HEK293 (cell line): ENCODE results near the gene PPID.
A peak's percentile ranks its signal among the peaks of the same experiment; 100 is the strongest.

Experiments
- CTCF ChIA-PET: fragments of 350-600 bp; formaldehyde crosslinking; extraction: SDS; loops from one replicate; lab custom pipeline; 2021; ENCODE audit warnings: antibody characterized with exemption; lab: Yijun Ruan, JAX
- POLR2A ChIA-PET: fragments of 300-600 bp; formaldehyde crosslinking; extraction: SDS; loops from one replicate; lab custom pipeline; 2020; ENCODE audit warnings: antibody characterized with exemption, inconsistent platforms; lab: Yijun Ruan, JAX
- H3K27ac ChIP-seq: fragments of 200-500 bp; sonication (Bioruptor generic); 2 replicates; pipeline ENCODE4 v1.5.1; 2014; ENCODE audit warnings: low read depth, low read length, control low read depth, inconsistent platforms; ENCODE audit errors: extremely low read depth
- H3K36me3 ChIP-seq, 2 experiments: fragments of 200-500 bp in 1 of 2; sonication (Bioruptor generic) in 1 of 2; 1 replicate in 1 of 2; 2 replicates in 1 of 2; pipeline ENCODE4 v1.5.1; 2014 to 2017; ENCODE audit warnings: inconsistent platforms in 2 of 2, low read length in 2 of 2; ENCODE audit not compliant: control insufficient read depth in 2 of 2, insufficient read depth in 1 of 2
- H3K4me1 ChIP-seq: fragments of 200-500 bp; sonication (Bioruptor generic); 2 replicates; pipeline ENCODE4 v1.5.1; 2014; ENCODE audit warnings: mild to moderate bottlenecking, low read length, inconsistent platforms; ENCODE audit not compliant: control insufficient read depth, insufficient read depth
- H3K4me3 ChIP-seq: 2 replicates; pipeline ENCODE4 v1.5.1; 2011; ENCODE audit warnings: low read depth, mild to moderate bottlenecking, control low read depth, low read length, moderate library complexity
- H3K9me3 ChIP-seq: fragments of 200-500 bp; sonication (Bioruptor generic); 2 replicates; pipeline ENCODE4 v1.5.1; 2014; ENCODE audit warnings: low read depth, low read length, inconsistent platforms; ENCODE audit not compliant: control insufficient read depth, insufficient read depth
- GLI4 ChIP-seq: fragments of 450-650 bp; formaldehyde crosslinking; IDR thresholded peaks from 2 replicates; pipeline ENCODE4 v1.5.1; 2016; ENCODE audit warnings: missing biosample characterization, missing genetic modification characterization
- IKZF3 ChIP-seq: fragments of 450-650 bp; IDR thresholded peaks from 2 replicates; pipeline ENCODE4 v1.5.0; 2018; ENCODE audit warnings: missing biosample characterization, mild to moderate bottlenecking, missing genetic modification characterization, moderate library complexity
- KLF16 ChIP-seq: fragments of 450-650 bp; formaldehyde crosslinking; IDR thresholded peaks from 2 replicates; pipeline ENCODE4 v1.5.1; 2017; ENCODE audit warnings: missing biosample characterization, missing genetic modification characterization
- PBX3 ChIP-seq: sonication (generic); formaldehyde crosslinking; IDR thresholded peaks from 2 replicates; pipeline ENCODE4 v1.8.1; 2022; ENCODE audit warnings: mild to moderate bottlenecking, moderate library complexity, missing genetic modification reagents
- SALL2 ChIP-seq: fragments of 450-650 bp; formaldehyde crosslinking; IDR thresholded peaks from 2 replicates; pipeline ENCODE4 v1.5.0; 2017; ENCODE audit warnings: missing biosample characterization, mild to moderate bottlenecking, missing genetic modification characterization, borderline replicate concordance
- ZBTB20 ChIP-seq: fragments of 450-650 bp; formaldehyde crosslinking; IDR thresholded peaks from 2 replicates; pipeline ENCODE4 v1.5.1; 2016; ENCODE audit warnings: missing biosample characterization, missing genetic modification characterization
- ZBTB48 ChIP-seq: fragments of 450-650 bp; formaldehyde crosslinking; IDR thresholded peaks from 2 replicates; pipeline ENCODE4 v1.5.1; 2016; ENCODE audit warnings: missing biosample characterization, missing genetic modification characterization
- ZFP3 ChIP-seq: fragments of 450-650 bp; formaldehyde crosslinking; IDR thresholded peaks from 2 replicates; pipeline ENCODE4 v1.5.1; 2016; ENCODE audit warnings: low read depth, missing biosample characterization, missing genetic modification characterization
- ZNF10 ChIP-seq: fragments of 450-650 bp; formaldehyde crosslinking; IDR thresholded peaks from 2 replicates; pipeline ENCODE4 v1.5.1; 2017; ENCODE audit warnings: missing biosample characterization, missing genetic modification characterization
- ZNF274 ChIP-seq, 2 experiments: fragments of 200-500 bp in 1 of 2; fragments of 450-650 bp in 1 of 2; sonication (Bioruptor generic) in 1 of 2; formaldehyde crosslinking in 1 of 2; IDR thresholded peaks; 2 replicates each; pipeline versions ENCODE4 v1.5.1 to v1.6.1; 2014 to 2016; ENCODE audit warnings: borderline replicate concordance in 1 of 2, inconsistent platforms in 1 of 2, low read length in 1 of 2, missing biosample characterization in 1 of 2, missing genetic modification characterization in 1 of 2
- ZNF341 ChIP-seq: fragments of 450-650 bp; formaldehyde crosslinking; IDR thresholded peaks from 2 replicates; pipeline ENCODE4; 2016; ENCODE audit warnings: low read depth, missing biosample characterization, missing genetic modification characterization
- ZNF354C ChIP-seq: fragments of 450-650 bp; formaldehyde crosslinking; IDR thresholded peaks from 2 replicates; pipeline ENCODE4 v1.5.1; 2016; ENCODE audit warnings: missing biosample characterization, missing genetic modification characterization, low read depth, borderline replicate concordance
- ZNF521 ChIP-seq: fragments of 450-650 bp; formaldehyde crosslinking; IDR thresholded peaks from 2 replicates; pipeline ENCODE4 v1.5.1; 2017; ENCODE audit warnings: missing biosample characterization, mild to moderate bottlenecking, missing genetic modification characterization
- ZNF654 ChIP-seq: fragments of 450-650 bp; formaldehyde crosslinking; IDR thresholded peaks from 2 replicates; pipeline ENCODE4 v1.5.1; 2016; ENCODE audit warnings: low read depth, missing biosample characterization, missing genetic modification characterization
- ZNF707 ChIP-seq: fragments of 450-650 bp; formaldehyde crosslinking; IDR thresholded peaks from 2 replicates; pipeline ENCODE4 v1.5.1; 2016; ENCODE audit warnings: missing biosample characterization, missing genetic modification characterization
- ZNF768 ChIP-seq: fragments of 450-650 bp; formaldehyde crosslinking; IDR thresholded peaks from 2 replicates; pipeline ENCODE4 v1.5.1; 2018; ENCODE audit warnings: missing biosample characterization, mild to moderate bottlenecking, missing genetic modification characterization
- ZSCAN30 ChIP-seq: fragments of 450-650 bp; IDR thresholded peaks from 2 replicates; pipeline ENCODE4 v1.5.1; 2018; ENCODE audit warnings: missing biosample characterization, mild to moderate bottlenecking, missing genetic modification characterization, moderate library complexity
- TF ChIP-seq, protein P1 (sequence below): fragments of 450-650 bp; formaldehyde crosslinking; IDR thresholded peaks from 2 replicates; pipeline ENCODE4 v1.5.1; 2017; ENCODE audit warnings: missing biosample characterization, missing genetic modification characterization
- TF ChIP-seq, protein P2 (sequence below): fragments of 450-650 bp; formaldehyde crosslinking; IDR thresholded peaks from 2 replicates; pipeline ENCODE4 v1.5.1; 2016; ENCODE audit warnings: missing biosample characterization, missing genetic modification characterization, borderline replicate concordance

PPID gene

GRCh38 chr4:158710814-158711213, 12.4 kb downstream of the PPID start:
- Histone ChIP-seq H3K4me1 (no peaks in the 10 kb centered on the region), H3K27ac (no peak overlapping the region), H3K4me3 (no peak overlapping the region), H3K36me3 (peaks cover 28 to 93% of the 10 kb centered on the region in 2 experiments), H3K9me3 (no peaks in the 10 kb centered on the region)
- ChIA-PET CTCF (interaction anchor here (0.5 to 1.1 kb wide), 2 partner anchors 42 to 490 kb away, joined by 3 to 4 read pairs; no protein-coding TSS in a partner anchor), POLR2A (interaction anchor here (0.5 kb wide), 1 partner anchor 13 kb away, joined by 4 read pairs; no protein-coding TSS in a partner anchor)
- no peak for TF ChIP-seq ZNF707 (tag by site-specific recombination)
- TF ChIP-seq IKZF3 (tag by site-specific recombination) = no peak
- TF ChIP-seq ZNF354C (tag by site-specific recombination) = no peak
- peak; percentile 31 for TF ChIP-seq ZNF654

DNA sequence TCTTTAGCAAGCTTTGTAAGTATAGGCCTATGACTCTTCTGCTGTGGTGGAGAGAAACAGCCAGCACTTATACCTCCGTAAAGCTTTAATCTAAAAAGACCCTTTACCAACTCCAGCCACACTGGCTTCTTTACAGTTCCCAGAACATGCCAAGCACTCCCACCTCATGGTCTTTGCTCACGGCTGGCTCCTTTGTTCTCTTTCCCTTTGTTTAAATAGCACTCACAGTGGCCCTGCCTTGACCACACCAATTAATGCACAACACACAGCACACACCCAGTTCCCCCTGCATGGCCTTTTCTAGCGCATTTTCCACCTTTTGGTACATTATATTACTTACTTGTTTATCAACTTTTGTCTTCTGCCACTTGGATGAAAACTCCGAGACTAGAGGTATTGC, 18.9 kb downstream of the PPID start:
- TF ChIP-seq SALL2 (tag by site-specific recombination) (no peak), ZBTB20 (no peak), ZNF341 (tag by site-specific recombination) (no peak), ZSCAN30 (tag by site-specific recombination) (no peak), ZNF768 (tag by site-specific recombination) (no peak), PBX3 (CRISPR knock-in tag) (no peak), GLI4 (tag by site-specific recombination) (no peak), ZNF521 (tag by site-specific recombination) (no peak), ZNF274 (IDR thresholded peaks at IDR 0.05; ENCODE audit: low read length) (no peak), ZNF274 (tag by site-specific recombination; IDR thresholded peaks at IDR 0.05; ENCODE audit: borderline replicate concordance) (no peak), ZBTB48 (tag by site-specific recombination) (no peak), ZNF10 (tag by site-specific recombination) (no peak), ZFP3 (tag by site-specific recombination) (no peak), KLF16 (tag by site-specific recombination) (no peak)
- TF ChIP-seq, protein P1, sequence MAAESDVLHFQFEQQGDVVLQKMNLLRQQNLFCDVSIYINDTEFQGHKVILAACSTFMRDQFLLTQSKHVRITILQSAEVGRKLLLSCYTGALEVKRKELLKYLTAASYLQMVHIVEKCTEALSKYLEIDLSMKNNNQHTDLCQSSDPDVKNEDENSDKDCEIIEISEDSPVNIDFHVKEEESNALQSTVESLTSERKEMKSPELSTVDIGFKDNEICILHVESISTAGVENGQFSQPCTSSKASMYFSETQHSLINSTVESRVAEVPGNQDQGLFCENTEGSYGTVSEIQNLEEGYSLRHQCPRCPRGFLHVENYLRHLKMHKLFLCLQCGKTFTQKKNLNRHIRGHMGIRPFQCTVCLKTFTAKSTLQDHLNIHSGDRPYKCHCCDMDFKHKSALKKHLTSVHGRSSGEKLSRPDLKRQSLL (tag by site-specific recombination) = no peak
- TF ChIP-seq, protein P2, sequence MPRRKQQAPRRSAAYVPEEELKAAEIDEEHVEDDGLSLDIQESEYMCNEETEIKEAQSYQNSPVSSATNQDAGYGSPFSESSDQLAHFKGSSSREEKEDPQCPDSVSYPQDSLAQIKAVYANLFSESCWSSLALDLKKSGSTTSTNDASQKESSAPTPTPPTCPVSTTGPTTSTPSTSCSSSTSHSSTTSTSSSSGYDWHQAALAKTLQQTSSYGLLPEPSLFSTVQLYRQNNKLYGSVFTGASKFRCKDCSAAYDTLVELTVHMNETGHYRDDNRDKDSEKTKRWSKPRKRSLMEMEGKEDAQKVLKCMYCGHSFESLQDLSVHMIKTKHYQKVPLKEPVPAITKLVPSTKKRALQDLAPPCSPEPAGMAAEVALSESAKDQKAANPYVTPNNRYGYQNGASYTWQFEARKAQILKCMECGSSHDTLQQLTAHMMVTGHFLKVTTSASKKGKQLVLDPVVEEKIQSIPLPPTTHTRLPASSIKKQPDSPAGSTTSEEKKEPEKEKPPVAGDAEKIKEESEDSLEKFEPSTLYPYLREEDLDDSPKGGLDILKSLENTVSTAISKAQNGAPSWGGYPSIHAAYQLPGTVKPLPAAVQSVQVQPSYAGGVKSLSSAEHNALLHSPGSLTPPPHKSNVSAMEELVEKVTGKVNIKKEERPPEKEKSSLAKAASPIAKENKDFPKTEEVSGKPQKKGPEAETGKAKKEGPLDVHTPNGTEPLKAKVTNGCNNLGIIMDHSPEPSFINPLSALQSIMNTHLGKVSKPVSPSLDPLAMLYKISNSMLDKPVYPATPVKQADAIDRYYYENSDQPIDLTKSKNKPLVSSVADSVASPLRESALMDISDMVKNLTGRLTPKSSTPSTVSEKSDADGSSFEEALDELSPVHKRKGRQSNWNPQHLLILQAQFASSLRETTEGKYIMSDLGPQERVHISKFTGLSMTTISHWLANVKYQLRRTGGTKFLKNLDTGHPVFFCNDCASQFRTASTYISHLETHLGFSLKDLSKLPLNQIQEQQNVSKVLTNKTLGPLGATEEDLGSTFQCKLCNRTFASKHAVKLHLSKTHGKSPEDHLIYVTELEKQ = no peak
- no peaks in the 10 kb centered on the region for H3K9me3 ChIP-seq
- no peak overlapping the region for H3K27ac ChIP-seq
- no peak overlapping the region for H3K4me3 ChIP-seq
- ChIA-PET CTCF (no interaction called here), POLR2A (no interaction called here)
- H3K4me1 ChIP-seq = no peaks in the 10 kb centered on the region
- H3K36me3 ChIP-seq = peaks cover 0 to 49% of the 10 kb centered on the region in 2 experiments; a peak in 1 of 3 replicates
